ENCODE results near the gene FARP2. TPM values are rescaled to one million over a fixed set of nuclear protein-coding genes. Genes with fewer than 3 reads are reported as not detected.

The FARP2 gene
- total RNA-seq, 4 donors from 2014 or later = 27.6 to 44.0 (median 35.9) TPM

- Histone ChIP-seq H3K4me1 (no peaks in the 10 kb centered on the region), H3K9me3 (no peaks in the 10 kb centered on the region), H3K27ac (no peak overlapping the region), H3K27me3 (no peaks in the 10 kb centered on the region), H3K36me3 (peaks cover 0 to 100% of the 10 kb centered on the region in 2 donors), H3K4me3 (no peak overlapping the region)
- 72 to 90% methylated on average over 2 of the region's 16 CpGs for WGBS, 2 donors (ENCODE audit: low coverage in 1 of 2)
- TF ChIP-seq POLR2A (IDR thresholded peaks at IDR 0.05) = no peak
- no peak for TF ChIP-seq CTCF (IDR thresholded peaks at IDR 0.05)
- no peak for TF ChIP-seq EP300 (IDR thresholded peaks at IDR 0.05)
- ATAC-seq = no peak
Observed at GRCh38 chr2:241494311-241494908, 138.3 kb downstream of the FARP2 start.

- H3K27ac ChIP-seq = no peak overlapping the region
- peaks cover 0 to 100% of the 10 kb centered on the region in 2 donors for H3K36me3 ChIP-seq
- no peaks in the 10 kb centered on the region for H3K4me1 ChIP-seq
- no peaks in the 10 kb centered on the region for H3K9me3 ChIP-seq
- TF ChIP-seq POLR2AphosphoS5 (IDR thresholded peaks at IDR 0.05) = no peak
- TF ChIP-seq CTCF (IDR thresholded peaks at IDR 0.05) = no peak
- WGBS, 2 donors (ENCODE audit: low coverage in 1 of 2) = 40% methylated on average over 3 of the region's 34 CpGs; no CpG with 5 or more reads in 1 of the 2 donors
- no peak overlapping the region for H3K4me3 ChIP-seq
- ATAC-seq = no peak
- no peaks in the 10 kb centered on the region for H3K27me3 ChIP-seq
Observed at GRCh38 chr2:241495172-241496002, 139.3 kb downstream of the FARP2 start.

GRCh38 chr2:241496003-241496707 is 140.1 kb downstream of the FARP2 start:
- Histone ChIP-seq H3K27ac (no peak overlapping the region), H3K27me3 (no peaks in the 10 kb centered on the region), H3K36me3 (peaks cover 0 to 100% of the 10 kb centered on the region in 2 donors), H3K4me1 (no peaks in the 10 kb centered on the region), H3K4me3 (no peak overlapping the region), H3K9me3 (no peaks in the 10 kb centered on the region)
- TF ChIP-seq EP300 (IDR thresholded peaks at IDR 0.05) (no peak), POLR2AphosphoS5 (IDR thresholded peaks at IDR 0.05) (no peak), POLR2A (IDR thresholded peaks at IDR 0.05) (no peak), CTCF (IDR thresholded peaks at IDR 0.05) (no peak)
- no CpG with 5 or more reads among the region's 28 CpGs for WGBS, 2 donors (ENCODE audit: low coverage in 1 of 2)
- no peak for ATAC-seq

DNA sequence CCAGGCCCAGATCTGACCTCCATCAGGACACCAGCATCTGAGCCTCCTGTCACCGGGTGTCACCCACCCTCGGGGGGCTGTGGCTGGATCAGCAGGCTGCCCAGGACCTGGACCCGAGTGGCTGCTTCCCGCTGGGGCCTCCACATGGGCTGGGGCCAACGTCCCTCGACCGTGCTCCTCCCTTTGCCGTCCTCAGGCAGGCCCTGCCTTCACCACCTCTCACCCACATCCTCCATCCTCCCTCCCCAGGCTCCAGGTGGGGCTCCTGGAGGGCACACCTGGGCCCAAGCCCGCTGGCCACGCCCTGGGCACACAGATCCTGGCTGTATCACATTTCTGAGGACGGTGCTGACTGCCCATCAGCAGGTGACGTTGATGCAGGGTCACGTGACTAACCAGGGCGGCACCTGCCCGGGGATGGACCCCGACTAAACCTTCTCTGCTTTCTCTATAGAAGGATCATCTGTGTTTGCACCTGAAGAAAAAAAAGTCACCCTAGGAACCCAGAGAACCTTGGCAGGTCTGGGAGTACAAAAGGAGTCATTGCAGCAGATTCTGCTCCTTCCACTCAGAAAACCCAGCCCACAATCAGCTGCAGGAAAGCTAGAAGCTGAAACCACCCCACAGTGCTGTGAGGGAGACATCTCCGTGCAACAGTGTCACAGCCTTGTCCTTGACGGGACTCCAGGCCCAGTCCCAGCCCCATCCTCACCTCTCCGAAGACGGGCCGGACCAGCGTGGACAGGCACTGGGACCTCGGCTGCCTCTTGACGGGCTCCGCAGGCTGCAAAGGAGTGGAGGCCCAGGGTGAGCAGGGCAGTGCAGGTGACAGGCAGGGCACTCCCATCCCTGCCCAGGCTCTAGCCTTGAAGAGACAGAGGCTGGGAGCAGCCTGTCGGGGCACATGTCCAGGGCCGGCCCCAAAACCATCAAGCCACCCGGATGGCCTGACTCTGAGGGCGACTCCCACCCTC is 141.1 kb downstream of the FARP2 start:
- no peaks in the 10 kb centered on the region for H3K27me3 ChIP-seq
- no peak for ATAC-seq
- TF ChIP-seq POLR2AphosphoS5 (IDR thresholded peaks at IDR 0.05) (no peak), EP300 (IDR thresholded peaks at IDR 0.05) (no peak), CTCF (IDR thresholded peaks at IDR 0.05) (no peak), POLR2A (IDR thresholded peaks at IDR 0.05) (no peak)
- H3K4me3 ChIP-seq = no peak overlapping the region
- 87 to 95% methylated on average over 4 to 14 of the region's 29 CpGs for WGBS, 2 donors (ENCODE audit: low coverage in 1 of 2)
- no peak overlapping the region for H3K27ac ChIP-seq
- H3K9me3 ChIP-seq = no peaks in the 10 kb centered on the region
- no peaks in the 10 kb centered on the region for H3K4me1 ChIP-seq
- H3K36me3 ChIP-seq = peaks cover 0 to 99% of the 10 kb centered on the region in 2 donors
